IPS-18c (cell line): Measurements from ENCODE around the gene RBM15B.
"Not testable (repeated sequence)": the region's sequence is repeated elsewhere in the genome, so short reads cannot be mapped to it uniquely, and the experiment has no call there.

Experiments used
- H3K4me3 ChIP-seq: 2 replicates; pipeline ENCODE4 v1.7.0; 2013; ENCODE audit warnings: low read depth, mild to moderate bottlenecking, low read length, moderate library complexity; ENCODE audit not compliant: insufficient read depth
- H3K9me3 ChIP-seq: one replicate; pipeline ENCODE4 v1.6.1; 2013; ENCODE audit warnings: mild to moderate bottlenecking, low read length, moderate library complexity; ENCODE audit not compliant: control insufficient read depth, insufficient read depth

The RBM15B gene

GRCh38 chr3:51387281-51387680 is 3.8 kb upstream of the RBM15B start:
- H3K9me3 ChIP-seq, H3K4me3 ChIP-seq: not testable (repeated sequence)

DNA sequence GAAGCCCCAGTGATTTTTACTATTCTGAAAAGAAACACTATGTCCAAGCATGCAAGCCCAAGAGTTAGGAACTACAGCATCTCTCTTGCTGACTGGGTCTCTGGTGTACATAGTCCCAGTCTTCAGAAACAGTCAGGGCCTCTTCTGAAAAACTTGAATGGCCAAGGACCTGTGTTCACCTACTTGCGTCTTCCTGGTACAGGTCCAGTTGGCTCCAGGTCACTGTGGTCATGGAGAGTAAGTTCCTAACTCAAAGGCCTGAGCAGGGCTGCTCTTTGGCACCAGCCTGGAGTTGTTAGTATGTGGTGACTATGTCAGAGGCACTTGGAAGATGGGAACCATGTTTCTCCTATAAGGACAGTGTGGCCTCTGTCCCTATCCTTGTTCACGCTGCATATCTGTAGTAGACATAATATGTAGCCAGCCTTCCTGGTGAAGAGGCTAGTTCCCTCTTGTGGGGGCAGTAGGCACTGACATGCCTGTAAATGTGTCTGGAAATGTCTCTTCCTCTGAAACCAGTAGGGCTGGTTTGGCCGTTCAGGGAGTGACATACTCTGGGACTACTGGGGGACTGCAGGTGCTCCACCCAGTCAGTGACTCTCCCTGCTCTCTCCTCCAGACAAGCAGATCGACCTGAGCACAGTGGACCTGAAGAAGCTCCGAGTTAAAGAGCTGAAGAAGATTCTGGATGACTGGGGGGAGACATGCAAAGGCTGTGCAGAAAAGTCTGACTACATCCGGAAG is 2.6 kb upstream of the RBM15B start:
- Histone ChIP-seq H3K4me3 (no peak overlapping the region), H3K9me3 (peaks cover 2% of the 10 kb centered on the region)

DNA sequence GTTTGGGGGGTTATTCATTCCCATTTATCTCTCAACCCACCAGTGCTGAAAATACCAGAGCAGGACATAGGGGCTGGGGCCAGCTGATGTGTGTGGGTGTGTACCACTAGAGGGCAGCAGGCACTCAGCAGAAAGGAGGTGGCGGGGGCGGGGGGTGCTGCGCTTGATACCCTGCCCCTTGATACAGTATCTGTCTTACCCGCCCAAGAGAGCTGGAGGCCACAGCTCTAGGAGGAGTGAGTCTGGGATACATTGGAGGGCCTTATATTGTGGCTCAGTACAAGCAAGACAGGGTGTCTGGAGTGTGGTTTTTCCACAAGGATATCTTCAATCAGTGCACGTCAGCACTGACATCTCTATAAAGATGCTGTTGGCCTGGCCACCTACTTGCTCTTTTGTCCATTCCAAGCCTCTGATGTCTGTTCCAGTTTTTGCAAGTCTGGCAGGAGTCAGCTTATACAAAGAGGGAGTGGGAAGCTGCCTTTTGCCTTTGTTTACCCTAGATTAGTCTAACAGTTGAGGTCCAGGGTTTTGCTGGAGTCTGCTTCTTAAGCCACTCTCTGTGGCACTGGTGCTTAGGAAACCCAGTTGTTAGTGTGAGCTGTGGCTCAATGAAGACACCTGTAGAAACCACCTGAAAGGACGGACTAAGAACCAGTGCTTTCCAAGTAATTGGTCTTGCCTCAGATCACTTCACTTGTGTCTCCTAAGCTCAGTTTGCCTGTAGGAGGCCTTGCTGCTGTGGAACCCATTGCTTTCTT is 1.5 kb upstream of the RBM15B start:
- H3K4me3 ChIP-seq = no peak overlapping the region
- H3K9me3 ChIP-seq = peaks cover 2% of the 10 kb centered on the region

DNA sequence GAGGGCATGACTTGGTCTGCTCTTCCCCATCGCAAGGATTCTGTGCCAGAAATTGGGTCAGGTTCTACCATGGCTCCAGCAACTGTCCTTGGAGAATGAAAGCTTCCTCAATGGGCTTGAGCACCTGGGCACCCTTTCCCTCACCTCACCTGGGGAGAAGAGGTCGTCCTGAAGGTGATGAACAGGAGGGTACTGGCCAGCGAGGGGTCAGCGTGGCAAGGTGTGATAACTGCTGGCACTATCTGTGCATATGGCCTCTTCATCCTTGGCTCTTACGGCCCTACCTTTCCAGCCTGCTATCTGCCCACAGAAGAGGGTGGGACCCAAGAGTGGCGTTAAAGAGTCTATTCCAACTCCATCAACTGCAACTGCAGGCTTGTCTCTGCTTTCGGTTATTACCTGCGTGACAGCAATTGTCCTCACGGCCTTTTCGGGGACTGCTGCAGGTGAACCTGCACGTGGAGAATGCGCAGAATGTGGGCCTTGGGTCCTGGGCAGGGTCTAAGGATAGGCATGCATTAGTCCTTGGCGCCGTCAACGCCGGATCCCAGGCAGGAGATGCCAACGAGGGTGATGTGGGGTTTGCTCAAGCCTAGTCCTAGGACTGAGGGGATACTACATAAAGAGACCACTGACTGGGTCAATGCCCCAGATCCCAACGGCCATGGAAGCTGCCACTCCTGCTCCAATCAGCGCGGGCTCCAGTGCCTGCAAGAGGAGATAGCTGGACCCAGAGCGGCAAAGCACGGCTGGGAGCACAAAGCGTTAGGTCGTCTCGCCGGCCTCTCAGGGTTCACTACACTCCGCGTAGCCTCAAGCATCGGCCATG is 625 bp upstream of the RBM15B start:
- peak overlapping the region; percentile 4 for H3K4me3 ChIP-seq
- H3K9me3 ChIP-seq = peaks cover 2% of the 10 kb centered on the region

- H3K4me3 ChIP-seq = peak overlapping the region; percentile 77
Observed at GRCh38 chr3:51391566-51392354, 675 bp downstream of the RBM15B start.

DNA sequence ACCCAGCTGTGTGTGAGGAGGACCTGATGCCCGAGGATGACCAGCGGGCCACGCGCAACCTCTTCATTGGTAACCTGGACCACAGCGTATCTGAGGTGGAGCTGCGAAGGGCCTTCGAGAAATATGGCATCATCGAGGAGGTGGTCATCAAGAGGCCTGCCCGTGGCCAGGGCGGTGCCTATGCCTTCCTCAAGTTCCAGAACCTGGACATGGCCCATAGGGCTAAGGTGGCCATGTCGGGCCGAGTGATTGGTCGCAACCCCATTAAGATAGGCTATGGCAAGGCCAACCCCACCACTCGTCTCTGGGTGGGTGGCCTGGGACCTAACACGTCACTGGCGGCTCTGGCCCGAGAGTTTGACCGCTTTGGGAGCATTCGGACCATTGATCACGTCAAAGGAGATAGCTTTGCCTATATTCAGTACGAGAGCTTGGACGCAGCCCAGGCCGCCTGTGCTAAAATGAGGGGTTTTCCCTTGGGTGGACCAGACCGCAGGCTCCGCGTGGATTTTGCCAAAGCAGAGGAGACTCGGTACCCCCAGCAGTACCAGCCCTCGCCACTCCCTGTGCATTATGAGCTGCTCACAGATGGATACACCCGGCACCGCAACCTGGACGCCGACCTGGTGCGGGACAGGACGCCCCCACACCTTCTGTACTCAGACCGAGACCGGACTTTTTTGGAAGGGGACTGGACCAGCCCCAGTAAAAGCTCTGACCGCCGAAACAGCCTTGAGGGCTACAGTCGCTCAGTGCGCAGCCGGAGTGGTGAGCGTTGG is 1.5 kb downstream of the RBM15B start:
- Histone ChIP-seq H3K4me3 (peak overlapping the region; percentile 77), H3K9me3 (peaks cover 2% of the 10 kb centered on the region)

More at GRCh38 chr3:51391566-51392354, 675 bp downstream of the RBM15B start:
- H3K9me3 ChIP-seq = peaks cover 2% of the 10 kb centered on the region

- no peak overlapping the region for H3K4me3 ChIP-seq
- peaks cover 2% of the 10 kb centered on the region for H3K9me3 ChIP-seq
Observed at GRCh38 chr3:51393134-51393495, 2.0 kb downstream of the RBM15B start.

GRCh38 chr3:51393564-51393963 is 2.5 kb downstream of the RBM15B start:
- H3K9me3 ChIP-seq = peaks cover 2% of the 10 kb centered on the region
- no peak overlapping the region for H3K4me3 ChIP-seq

- H3K4me3 ChIP-seq = peak overlapping the region; percentile 15; the same call in 1 of the 2 replicates
Observed at GRCh38 chr3:51394541-51394940, 3.5 kb downstream of the RBM15B start.

DNA sequence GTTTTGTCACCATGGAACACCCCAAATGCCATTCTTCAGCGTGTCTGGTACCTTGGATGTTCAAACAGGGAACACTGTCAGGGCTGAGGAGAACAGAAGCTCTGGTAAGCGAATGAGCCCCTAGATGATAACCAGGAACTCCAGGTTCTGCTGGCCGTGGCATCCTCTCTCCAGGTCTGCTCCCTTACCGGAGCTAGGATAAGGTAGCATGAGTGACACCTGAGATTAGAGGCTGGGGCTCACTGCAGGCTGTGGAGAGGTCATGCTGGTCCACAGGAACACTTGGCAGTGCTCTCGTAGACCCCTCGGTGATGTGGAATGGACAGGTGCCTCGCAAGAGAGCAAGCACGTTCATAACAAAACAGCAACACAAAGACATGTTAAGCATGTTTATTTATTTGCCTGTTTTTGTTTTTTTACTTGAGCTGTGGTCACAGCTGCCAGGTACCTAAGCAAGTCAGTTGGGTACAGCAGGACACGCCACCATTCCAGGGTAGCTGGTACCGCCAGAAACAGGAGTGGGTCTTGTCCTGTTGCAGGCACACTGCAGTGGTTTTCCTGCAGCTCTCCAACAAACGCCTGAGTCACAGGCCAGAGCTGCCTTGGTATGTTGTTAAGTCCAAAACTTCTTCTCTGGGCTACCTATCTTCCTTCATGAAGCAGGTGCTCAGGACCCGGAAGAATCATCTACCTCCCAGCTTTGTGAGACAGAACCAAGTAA is 4.6 kb downstream of the RBM15B start:
- H3K4me3 ChIP-seq = no peak overlapping the region
- peaks cover 2% of the 10 kb centered on the region for H3K9me3 ChIP-seq

More at GRCh38 chr3:51394541-51394940, 3.5 kb downstream of the RBM15B start:
- peaks cover 2% of the 10 kb centered on the region for H3K9me3 ChIP-seq

DNA sequence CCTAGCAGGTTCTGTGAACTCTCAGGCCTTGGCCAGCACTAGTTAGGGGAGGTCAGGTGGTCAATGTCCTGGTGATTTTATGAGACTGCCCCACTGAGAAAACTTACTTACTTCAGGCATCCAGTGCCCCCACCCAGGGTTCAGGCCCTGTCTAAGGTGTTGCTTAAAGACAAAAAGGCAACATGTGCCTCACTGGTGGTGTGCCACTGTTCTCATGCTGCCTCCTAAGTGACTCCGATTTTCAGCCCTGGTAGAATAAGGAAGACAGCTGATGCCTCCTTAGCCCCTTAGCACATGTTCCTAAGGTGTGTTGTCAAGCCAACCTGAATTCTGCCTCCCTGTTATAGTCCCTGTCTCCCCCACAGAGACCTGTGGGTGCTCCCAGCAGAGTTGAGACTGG is 5.3 kb downstream of the RBM15B start:
- no peak overlapping the region for H3K4me3 ChIP-seq
- peaks cover 2% of the 10 kb centered on the region for H3K9me3 ChIP-seq

GRCh38 chr3:51397392-51397791 is 6.3 kb downstream of the RBM15B start:
- H3K9me3 ChIP-seq = no peaks in the 10 kb centered on the region
- no peak overlapping the region for H3K4me3 ChIP-seq

- Histone ChIP-seq H3K4me3 (no peak overlapping the region), H3K9me3 (no peaks in the 10 kb centered on the region)
Observed at GRCh38 chr3:51398595-51399310, 7.7 kb downstream of the RBM15B start.

DNA sequence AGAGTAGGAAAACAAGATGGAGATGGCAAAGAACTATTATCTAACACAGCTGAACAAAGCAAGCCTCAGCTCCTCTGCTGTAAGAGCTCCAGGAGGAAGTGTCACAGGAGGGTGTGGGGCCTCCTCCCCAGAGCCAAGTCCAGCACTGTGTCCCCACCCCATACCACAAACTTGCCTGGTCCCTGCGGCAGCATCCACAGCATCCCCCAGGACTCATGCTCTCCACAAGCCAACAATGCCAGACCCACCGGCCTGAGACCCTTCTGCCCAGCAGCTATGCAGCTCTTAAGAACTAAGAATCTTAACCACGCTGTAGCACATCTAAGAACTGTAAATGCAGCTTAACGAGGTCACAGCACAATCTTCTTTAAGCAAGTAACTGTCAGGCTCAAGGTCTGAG is 9.1 kb downstream of the RBM15B start:
- Histone ChIP-seq H3K9me3 (no peaks in the 10 kb centered on the region), H3K4me3 (no peak overlapping the region)

DNA sequence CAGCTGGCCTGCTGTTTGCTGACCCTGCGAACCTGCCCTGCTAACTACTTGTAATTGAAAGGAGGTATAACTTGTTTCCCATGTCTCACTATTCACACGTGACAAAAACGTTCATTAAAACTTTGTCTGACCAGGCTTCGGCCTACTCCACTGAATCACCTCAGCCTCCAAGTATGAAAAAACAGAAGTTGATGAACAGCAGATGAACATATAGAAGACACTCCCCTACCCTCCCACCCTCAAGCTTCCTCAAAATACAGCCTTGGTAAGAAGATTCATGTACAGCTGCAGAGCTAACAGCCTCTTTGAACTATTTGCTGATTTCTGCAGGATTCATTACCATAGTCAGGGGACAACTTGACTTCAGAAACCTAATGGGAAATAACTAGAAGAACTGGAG is 10.7 kb downstream of the RBM15B start:
- Histone ChIP-seq H3K9me3 (no peaks in the 10 kb centered on the region), H3K4me3 (no peak overlapping the region)
